ENCODE data around the gene MGAT5.

MGAT5 gene

GRCh38 chr2:134441153-134441863 lies 187.4 kb downstream of the MGAT5 start:
- DNase-seq (ENCODE audit: low read depth in 2 of 2) = no peak
- no peak for TF ChIP-seq CTCF (IDR thresholded peaks at IDR 0.05; ENCODE audit: low read depth, low read length)
- no peak overlapping the region for H3K4me3 ChIP-seq (replicated peaks in 1 of 2; ENCODE audit: low read depth in 2 of 2, low read length in 2 of 2)

- peak in 1 of 2 donors; percentile 14 for DNase-seq (ENCODE audit: low read depth in 2 of 2)
- no peak for TF ChIP-seq CTCF (IDR thresholded peaks at IDR 0.05; ENCODE audit: low read depth, low read length)
- no peak overlapping the region for H3K4me3 ChIP-seq (replicated peaks in 1 of 2; ENCODE audit: low read depth in 2 of 2, low read length in 2 of 2)
Observed at GRCh38 chr2:134443814-134444480, 190.1 kb downstream of the MGAT5 start.

GRCh38 chr2:134445116-134445515 lies 191.2 kb downstream of the MGAT5 start:
- H3K4me3 ChIP-seq (replicated peaks in 1 of 2; ENCODE audit: low read depth in 2 of 2, low read length in 2 of 2) = no peak overlapping the region
- no peak for TF ChIP-seq CTCF (IDR thresholded peaks at IDR 0.05; ENCODE audit: low read depth, low read length)
- no peak for DNase-seq (ENCODE audit: low read depth in 2 of 2)

- no peak for DNase-seq (ENCODE audit: low read depth in 2 of 2)
- no peak for TF ChIP-seq CTCF (IDR thresholded peaks at IDR 0.05; ENCODE audit: low read depth, low read length)
- no peak overlapping the region for H3K4me3 ChIP-seq (replicated peaks in 1 of 2; ENCODE audit: low read depth in 2 of 2, low read length in 2 of 2)
Observed at GRCh38 chr2:134445985-134446382, 192.1 kb downstream of the MGAT5 start.

- DNase-seq (ENCODE audit: low read depth in 2 of 2) = peak; percentile 33 to 45
- H3K4me3 ChIP-seq (replicated peaks in 1 of 2; ENCODE audit: low read depth in 2 of 2, low read length in 2 of 2) = no peak overlapping the region
- no peak for TF ChIP-seq CTCF (IDR thresholded peaks at IDR 0.05; ENCODE audit: low read depth, low read length)
Observed at GRCh38 chr2:134446383-134447017, 192.6 kb downstream of the MGAT5 start.

GRCh38 chr2:134447669-134448068 lies 193.8 kb downstream of the MGAT5 start:
- no peak for DNase-seq (ENCODE audit: low read depth in 2 of 2)
- no peak for TF ChIP-seq CTCF (IDR thresholded peaks at IDR 0.05; ENCODE audit: low read depth, low read length)
- H3K4me3 ChIP-seq (replicated peaks in 1 of 2; ENCODE audit: low read depth in 2 of 2, low read length in 2 of 2) = no peak overlapping the region

All from cardiac fibroblast (primary cell).